Measurements from ENCODE around the gene SMIM23.
"Not testable (repeated sequence)": the region's sequence is repeated elsewhere in the genome, so short reads cannot be mapped to it uniquely, and the experiment has no call there.

The SMIM23 gene

DNA sequence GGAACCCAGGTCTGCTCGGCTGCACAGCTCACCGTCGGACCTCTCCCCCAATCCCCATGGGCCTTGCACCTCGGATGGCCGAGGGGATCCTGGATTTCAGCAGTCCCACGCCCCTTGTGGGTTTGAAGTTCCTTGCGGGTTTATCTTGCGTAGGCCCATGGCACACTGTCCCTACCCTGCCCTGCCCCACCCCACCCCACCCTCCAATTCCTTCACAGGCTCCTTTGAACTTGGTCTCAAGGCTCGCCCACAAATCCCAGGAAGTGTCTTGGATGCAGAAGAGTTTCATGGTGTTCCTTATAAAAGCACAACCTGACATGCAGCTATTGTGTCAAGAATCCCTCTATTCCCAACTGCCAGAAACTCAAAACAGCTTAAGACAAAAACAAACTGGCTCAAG lies 11.2 kb upstream of the SMIM23 start:
- no peak for DNase-seq

DNA sequence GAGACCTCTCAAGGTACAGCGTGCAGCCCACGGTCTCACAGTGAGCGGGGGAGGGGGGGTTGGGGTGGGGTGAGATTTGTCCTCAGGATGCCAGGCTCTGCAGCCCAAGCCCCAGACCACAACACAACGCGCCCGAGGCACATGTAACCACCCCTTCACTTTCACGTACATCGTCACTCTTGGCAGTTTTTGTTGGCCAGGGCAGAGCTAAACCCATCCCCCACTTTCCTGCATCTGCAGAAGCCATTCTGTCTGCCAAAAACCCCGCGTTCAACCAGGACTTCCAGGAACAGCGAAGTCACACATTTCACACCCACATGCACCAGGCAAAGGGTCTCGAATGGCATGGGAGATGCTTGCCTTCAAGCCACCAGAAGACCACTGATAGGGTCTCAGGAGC lies 9.4 kb upstream of the SMIM23 start:
- no peak for DNase-seq

GRCh38 chr5:171776770-171777759 lies 8.6 kb upstream of the SMIM23 start:
- DNase-seq, result no peak

- not testable (repeated sequence) for DNase-seq
Measured at GRCh38 chr5:171781744-171782143, 3.9 kb upstream of the SMIM23 start.

DNA sequence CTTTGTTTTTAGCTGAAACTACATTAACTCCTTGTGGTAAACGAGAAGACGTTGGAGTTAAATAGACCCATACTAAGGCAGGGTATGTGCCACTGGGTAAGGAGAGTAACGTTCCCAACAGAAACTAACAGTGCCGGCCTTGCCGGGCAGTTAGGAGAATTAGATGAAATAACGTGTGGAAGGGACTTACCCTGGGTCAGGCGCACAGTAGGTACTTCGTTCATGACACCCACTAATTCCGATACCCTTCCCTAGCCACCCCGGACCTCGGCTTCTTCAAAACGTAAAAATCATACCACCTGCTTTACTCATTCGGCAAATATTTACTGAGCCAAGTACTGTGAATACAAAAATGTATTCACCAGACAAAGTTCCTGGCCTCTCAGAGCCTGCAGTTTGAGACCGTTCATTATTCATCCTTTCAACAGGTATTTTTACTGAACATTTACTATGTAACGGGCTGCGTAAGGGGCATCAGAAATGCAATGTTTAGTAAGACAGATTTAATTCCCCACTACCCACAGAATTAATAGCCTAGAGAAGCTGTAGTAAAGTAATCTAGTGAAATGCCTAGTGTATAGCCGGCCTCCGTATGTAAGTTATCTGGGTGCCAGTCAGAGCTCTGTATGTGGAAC lies 3.2 kb upstream of the SMIM23 start:
- no peak for DNase-seq

DNA sequence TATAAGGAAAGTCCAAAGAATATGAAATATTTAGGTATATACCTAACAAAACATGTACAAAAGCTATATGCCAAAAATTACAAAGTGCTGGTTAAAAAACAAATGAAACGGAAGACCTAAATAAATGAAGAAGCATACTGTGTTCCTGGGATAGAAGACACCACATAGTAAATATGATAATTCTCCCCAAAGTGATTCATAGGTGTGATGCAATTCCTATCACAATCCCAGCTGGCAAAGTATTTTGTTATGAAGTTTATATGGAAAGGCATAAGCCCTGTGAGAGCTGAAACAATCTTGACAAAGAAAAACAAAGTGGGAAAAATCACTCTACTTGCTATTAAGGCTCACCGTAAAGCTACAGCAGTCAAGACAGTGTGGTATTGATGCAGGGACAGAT lies 2.6 kb upstream of the SMIM23 start:
- DNase-seq, result no peak

DNA sequence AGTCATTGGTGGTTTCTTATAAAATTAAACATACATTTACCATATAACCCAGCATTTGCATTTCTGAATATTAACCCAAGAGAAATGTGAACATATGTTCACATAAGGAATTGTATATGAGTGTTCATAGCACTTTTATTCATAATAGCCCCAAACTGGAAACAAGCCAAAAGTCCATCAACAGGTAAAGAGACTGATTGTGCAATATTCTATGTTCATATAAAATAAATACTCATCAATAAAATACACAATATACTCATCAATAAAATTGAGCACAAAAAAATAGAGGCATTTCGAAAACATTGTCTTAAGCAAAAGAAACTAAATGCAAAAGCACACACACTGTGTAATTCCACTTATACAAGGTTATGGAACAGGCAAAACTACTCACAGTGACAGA lies 3.7 kb downstream of the SMIM23 start:
- no peak for DNase-seq

DNA sequence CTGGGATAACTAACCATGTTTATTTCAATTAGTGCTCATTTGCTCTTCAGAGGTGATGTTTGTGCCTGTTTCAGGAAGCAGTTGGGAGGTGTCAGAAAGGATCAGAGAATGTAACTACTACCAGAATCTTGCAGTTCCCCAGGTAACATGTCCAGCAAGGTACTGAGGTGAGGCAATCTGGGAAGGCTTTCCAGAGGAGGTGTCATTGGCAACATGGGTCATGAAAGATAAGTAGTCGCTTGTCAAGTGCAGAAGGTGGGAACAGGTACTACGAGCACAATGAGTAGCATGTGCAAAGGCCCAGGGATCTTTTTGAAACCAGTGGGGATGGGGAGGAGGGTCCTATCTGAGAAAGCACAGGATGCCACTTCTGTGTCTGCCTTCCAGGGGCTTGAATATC lies 4.8 kb downstream of the SMIM23 start:
- DNase-seq, result no peak

GRCh38 chr5:171794470-171794960 lies 8.9 kb downstream of the SMIM23 start:
- no peak for DNase-seq

GRCh38 chr5:171795381-171795780 lies 9.8 kb downstream of the SMIM23 start:
- no peak for DNase-seq

GRCh38 chr5:171796436-171796835 lies 10.8 kb downstream of the SMIM23 start:
- DNase-seq, result no peak

- no peak for DNase-seq
Measured at GRCh38 chr5:171797543-171797942, 11.9 kb downstream of the SMIM23 start.

DNA sequence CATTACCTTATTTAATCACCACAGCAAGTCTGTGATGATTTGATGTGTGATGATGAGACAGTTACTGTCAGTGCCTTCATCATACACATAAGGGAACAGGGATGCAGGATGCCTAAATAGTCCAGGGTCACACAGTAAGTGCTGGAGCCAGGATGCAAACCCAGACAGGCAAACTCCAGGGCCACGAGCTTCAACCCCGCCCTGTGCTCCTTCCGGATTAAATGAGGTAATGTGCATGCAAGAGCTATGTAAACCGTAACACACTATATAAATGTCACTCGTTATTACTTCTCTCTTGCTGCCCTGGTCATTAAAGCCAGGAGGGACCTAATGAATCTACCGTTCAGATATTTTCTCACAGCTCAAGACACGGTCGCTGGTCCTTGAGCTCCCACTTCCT lies 12.8 kb downstream of the SMIM23 start:
- DNase-seq, result no peak

- no peak for DNase-seq
Measured at GRCh38 chr5:171801839-171802238, 16.2 kb downstream of the SMIM23 start.

GRCh38 chr5:171805746-171806145 lies 20.1 kb downstream of the SMIM23 start:
- no peak for DNase-seq

GRCh38 chr5:171806976-171807747 lies 21.5 kb downstream of the SMIM23 start:
- DNase-seq, result no peak

DNA sequence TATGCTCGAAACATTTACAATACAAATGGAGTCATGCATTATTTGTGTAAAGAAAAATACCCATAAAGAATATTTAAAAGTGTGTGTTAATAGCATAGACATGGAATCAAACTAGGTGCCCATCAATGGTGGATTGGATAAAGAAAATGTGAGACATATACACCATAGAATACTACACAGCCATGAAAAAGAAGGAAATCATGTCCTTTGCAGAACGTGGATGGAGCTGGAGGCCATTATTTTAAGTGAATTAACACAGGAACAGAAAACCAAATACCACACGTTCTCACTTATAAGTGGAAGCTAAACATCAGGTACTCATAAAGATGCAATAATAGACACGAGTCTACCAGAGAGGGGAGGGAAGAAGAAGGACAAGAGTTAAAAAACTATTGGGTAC lies 22.8 kb downstream of the SMIM23 start:
- DNase-seq, result no peak

- no peak for DNase-seq
Measured at GRCh38 chr5:171808951-171809350, 23.3 kb downstream of the SMIM23 start.

GRCh38 chr5:171810227-171810626 lies 24.6 kb downstream of the SMIM23 start:
- no peak for DNase-seq

DNA sequence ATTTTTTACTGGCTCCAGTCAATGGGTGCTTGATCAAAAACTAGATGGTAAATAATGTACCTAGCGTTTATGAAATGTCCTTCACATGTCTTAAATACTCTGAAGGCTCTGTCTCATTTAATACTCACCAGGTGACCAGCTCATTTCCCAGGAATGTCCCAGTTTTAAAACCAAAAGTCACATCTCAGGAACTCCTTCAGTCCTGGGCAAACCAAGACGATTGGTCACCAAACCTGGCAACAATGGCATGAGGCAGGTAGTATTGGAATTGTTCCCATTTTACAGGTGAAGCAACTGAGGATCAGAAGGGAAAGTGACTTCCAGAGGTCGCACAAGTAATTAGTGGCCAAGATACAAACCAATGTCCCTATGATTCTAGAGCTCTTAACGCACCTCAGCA lies 27.7 kb downstream of the SMIM23 start:
- no peak for DNase-seq

- DNase-seq, result no peak
Measured at GRCh38 chr5:171813813-171814490, 28.3 kb downstream of the SMIM23 start.

DNA sequence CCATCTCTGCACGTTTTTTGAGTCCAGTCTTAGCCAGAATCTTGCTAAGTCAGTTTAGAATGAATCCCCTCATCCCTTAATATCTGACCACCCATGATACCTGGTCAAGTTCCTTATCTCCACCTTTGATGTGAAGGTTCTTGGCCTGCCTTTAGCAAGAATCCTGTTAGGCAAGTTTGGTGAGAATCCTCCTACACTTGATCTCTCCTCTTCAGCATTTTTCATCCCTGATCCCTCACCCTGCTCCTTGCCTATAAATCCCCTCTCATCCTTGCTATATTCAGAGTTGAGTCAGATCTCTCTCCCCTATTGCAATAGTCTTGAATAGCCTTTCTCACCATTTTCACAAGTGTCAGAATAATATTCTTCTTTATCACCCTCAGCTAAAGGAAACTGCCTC lies 31.0 kb downstream of the SMIM23 start:
- no peak for DNase-seq

DNA sequence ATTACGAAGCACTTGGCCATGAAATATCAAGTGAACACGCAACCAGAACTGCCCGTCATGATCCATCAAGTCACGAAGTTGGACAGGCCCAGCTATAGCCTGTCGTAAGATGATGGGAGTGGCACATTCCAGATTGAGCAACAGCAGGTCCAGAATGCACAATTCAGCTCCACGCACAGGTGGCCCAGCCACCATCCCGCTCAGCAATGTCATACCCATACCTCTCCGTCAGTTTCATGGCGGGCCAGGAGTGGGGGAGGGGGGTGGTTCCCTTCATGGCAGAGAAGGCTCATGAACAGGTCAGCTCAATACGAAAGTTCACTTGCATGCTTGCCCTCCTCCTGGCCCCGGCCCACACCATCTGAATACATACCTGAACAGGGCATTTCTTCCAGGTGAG lies 34.9 kb downstream of the SMIM23 start:
- DNase-seq, result no peak
